ENCODE results near the gene SF3B5.

The SF3B5 gene

GRCh38 chr6:144129469-144129868, 34.1 kb upstream of the SF3B5 start:
- no peak for DNase-seq (ENCODE audit: low spot score)
- CTCF ChIA-PET = no interaction called here
- H3K27ac ChIP-seq = no peak overlapping the region
- TF ChIP-seq CTCF (conservative IDR thresholded peaks at IDR 0.05; ENCODE audit: low read depth) = no peak
- POLR2A ChIA-PET (ENCODE audit: low non-redundant PET) = no interaction called here

GRCh38 chr6:144127097-144127496, 31.7 kb upstream of the SF3B5 start:
- CTCF ChIA-PET = interaction anchor here (0.6 kb wide), 1 partner anchor 134 kb away, joined by 4 read pairs; no protein-coding TSS in a partner anchor
- POLR2A ChIA-PET (ENCODE audit: low non-redundant PET) = no interaction called here
- no peak overlapping the region for H3K27ac ChIP-seq
- no peak for TF ChIP-seq CTCF (conservative IDR thresholded peaks at IDR 0.05; ENCODE audit: low read depth)
- no peak for DNase-seq (ENCODE audit: low spot score)

- no peak for DNase-seq (ENCODE audit: low spot score)
- no peak overlapping the region for H3K27ac ChIP-seq
- CTCF ChIA-PET = interaction anchor here (0.6 kb wide), 1 partner anchor 298 kb away, joined by 3 read pairs; no protein-coding TSS in a partner anchor
- TF ChIP-seq CTCF (conservative IDR thresholded peaks at IDR 0.05; ENCODE audit: low read depth) = no peak
- POLR2A ChIA-PET (ENCODE audit: low non-redundant PET) = no interaction called here
Measured at GRCh38 chr6:144123836-144124235, 28.5 kb upstream of the SF3B5 start.

- ChIA-PET POLR2A (ENCODE audit: low non-redundant PET) (interaction anchor here (0.6 kb wide), 1 partner anchor 86 kb away, joined by 3 read pairs; no protein-coding TSS in a partner anchor), CTCF (interaction anchor here (0.5 to 1.0 kb wide), 4 partner anchors 9 to 359 kb away, joined by 3 to 5 read pairs (median 3); no protein-coding TSS in a partner anchor)
- TF ChIP-seq CTCF (conservative IDR thresholded peaks at IDR 0.05; ENCODE audit: low read depth) = no peak
- no peak overlapping the region for H3K27ac ChIP-seq
- DNase-seq (ENCODE audit: low spot score) = no peak
Measured at GRCh38 chr6:144123421-144123820, 28.0 kb upstream of the SF3B5 start.

DNA sequence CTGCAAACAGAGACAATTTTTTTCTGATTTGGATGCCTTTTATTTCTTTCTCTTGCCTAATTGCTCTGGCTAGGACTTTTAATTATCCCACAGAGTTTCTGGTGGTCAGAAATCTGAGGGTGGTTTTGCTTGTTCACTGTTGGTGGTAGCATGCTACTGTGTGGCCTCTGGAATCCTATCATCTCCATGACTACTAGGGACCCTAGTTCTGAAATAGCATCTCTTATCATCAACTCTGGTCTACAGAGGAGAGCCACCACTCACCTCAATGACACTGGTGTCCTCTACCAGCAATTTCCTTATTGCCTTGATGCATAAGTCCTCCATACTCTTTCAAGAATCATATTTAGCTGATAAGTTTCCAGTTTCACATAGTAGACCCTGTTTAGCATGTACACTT, 27.5 kb upstream of the SF3B5 start:
- CTCF ChIA-PET = interaction anchor here (0.5 to 1.0 kb wide), 3 partner anchors 9 to 359 kb away, joined by 3 to 5 read pairs (median 3); no protein-coding TSS in a partner anchor

GRCh38 chr6:144119376-144119775, 24.0 kb upstream of the SF3B5 start:
- TF ChIP-seq CTCF (conservative IDR thresholded peaks at IDR 0.05; ENCODE audit: low read depth) = no peak
- no peak overlapping the region for H3K27ac ChIP-seq
- DNase-seq (ENCODE audit: low spot score) = no peak
- ChIA-PET CTCF (no interaction called here), POLR2A (ENCODE audit: low non-redundant PET) (no interaction called here)

More for the DNA sequence above, 27.5 kb upstream of the SF3B5 start:
- POLR2A ChIA-PET (ENCODE audit: low non-redundant PET) = interaction anchor here (0.6 kb wide), 1 partner anchor 86 kb away, joined by 3 read pairs; no protein-coding TSS in a partner anchor
- no peak overlapping the region for H3K27ac ChIP-seq
- no peak for TF ChIP-seq CTCF (conservative IDR thresholded peaks at IDR 0.05; ENCODE audit: low read depth)
- no peak for DNase-seq (ENCODE audit: low spot score)
